HG03354 (cell line): ENCODE results near the gene IRAK4.

ENCODE experiments used
- ATAC-seq: cut with Tn5 transposase; IDR thresholded peaks from one replicate; pipeline ENCODE4 v1.9.1; 2021; ENCODE audit warnings: mild to moderate bottlenecking; ENCODE audit not compliant: unreplicated experiment, poor library complexity, severe bottlenecking

The IRAK4 gene

GRCh38 chr12:43832463-43833168 is 73.9 kb downstream of the IRAK4 start:
- no peak for ATAC-seq

GRCh38 chr12:43835264-43835655 is 76.5 kb downstream of the IRAK4 start:
- ATAC-seq = peak; percentile 7

- ATAC-seq = peak; percentile 82
Observed at GRCh38 chr12:43835656-43836474, 77.1 kb downstream of the IRAK4 start, which contains the start of gene TMEM117. TMEM117 (plus strand) TSS chr12:43836081.

GRCh38 chr12:43836475-43836989 is 77.8 kb downstream of the IRAK4 start:
- peak; percentile 47 for ATAC-seq
